HG02938 (cell line): ENCODE results near the gene TAOK1.
A peak's percentile ranks its signal among the peaks of the same experiment; 100 is the strongest.
"Not testable (repeated sequence)": the region's sequence is repeated elsewhere in the genome, so short reads cannot be mapped to it uniquely, and the experiment has no call there.

Experiments used
- ATAC-seq: cut with Tn5 transposase; IDR thresholded peaks from one replicate; pipeline ENCODE4 v1.9.1; 2021; ENCODE audit warnings: mild to moderate bottlenecking, moderate library complexity; ENCODE audit not compliant: unreplicated experiment

The TAOK1 gene

GRCh38 chr17:29389982-29390850, at the start of gene TAOK1:
Gene TAOK1, plus strand, starts transcription at chr17:29390363. Its CDS starts 61,186 bp downstream, at chr17:29451549.
- peak; percentile 77 for ATAC-seq

DNA sequence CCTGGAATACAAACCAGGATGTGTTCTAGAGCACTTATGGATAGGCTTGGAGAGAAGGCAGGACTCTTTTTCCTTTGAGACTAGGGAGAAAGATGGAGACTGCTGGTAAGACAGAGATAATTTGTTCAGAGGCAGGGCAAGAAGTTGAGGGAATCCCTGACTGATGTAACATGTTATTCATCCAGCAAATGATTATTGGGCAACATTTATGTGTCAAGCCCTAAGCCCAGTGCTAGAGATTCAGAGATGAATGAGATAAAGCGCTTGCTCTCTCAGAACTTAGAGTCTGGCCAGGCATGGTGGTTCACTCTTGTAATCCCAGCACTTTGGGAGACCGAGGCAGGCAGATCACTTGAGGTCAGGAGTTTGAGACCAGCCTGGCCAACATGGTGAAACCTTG, 48.4 kb upstream of the TAOK1 start:
- ATAC-seq = no peak

GRCh38 chr17:29342158-29342765, 47.9 kb upstream of the TAOK1 start:
- ATAC-seq = no peak

DNA sequence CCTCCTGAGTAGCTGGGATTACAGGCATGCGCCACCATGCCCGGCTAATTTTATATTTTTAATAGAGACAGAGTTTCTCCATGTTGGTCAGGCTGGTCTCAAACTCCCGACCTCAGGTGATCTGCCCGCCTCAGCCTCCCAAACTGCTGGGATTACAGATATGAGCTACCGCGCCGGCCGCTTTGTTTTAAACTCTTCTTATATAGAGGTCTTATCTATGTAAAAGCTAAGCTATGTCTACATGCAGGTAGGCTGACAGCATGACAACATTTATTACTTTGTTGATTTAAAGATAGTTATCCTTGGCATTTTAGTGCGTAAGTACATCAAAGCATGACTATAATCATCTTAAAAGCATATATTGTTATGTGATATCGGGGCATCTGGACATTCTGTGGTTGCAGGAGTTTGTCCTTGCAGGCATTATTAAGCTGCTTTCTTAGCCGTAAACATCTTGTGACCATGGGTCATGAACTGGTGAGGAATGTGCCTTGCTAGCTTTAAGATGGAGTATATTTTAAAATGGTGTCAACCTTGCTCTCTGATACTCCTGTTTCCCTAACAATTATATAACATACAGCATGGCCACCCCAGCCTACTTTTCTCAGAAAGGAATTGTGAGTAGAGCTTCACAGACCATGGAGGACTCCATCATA, 45.8 kb upstream of the TAOK1 start:
- ATAC-seq = no peak

DNA sequence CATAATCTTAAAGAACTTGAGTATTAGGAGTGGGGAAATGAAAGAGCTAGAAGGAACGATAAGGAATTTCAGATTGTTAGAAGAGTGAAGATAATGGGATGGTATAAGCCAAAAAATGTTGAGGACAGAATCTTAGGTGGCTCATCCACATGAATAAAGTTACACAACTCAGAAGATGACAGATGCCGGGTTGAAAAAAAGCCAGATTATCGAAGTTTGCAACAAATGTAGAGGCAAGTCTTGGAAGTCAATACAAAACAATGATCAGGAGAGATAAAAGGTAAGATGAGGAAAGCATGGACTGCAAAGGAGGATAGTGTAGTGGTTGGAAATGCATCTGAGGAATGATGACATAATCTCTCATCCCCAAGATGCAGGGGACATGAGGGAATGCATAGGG, 45.1 kb upstream of the TAOK1 start:
- ATAC-seq = no peak

DNA sequence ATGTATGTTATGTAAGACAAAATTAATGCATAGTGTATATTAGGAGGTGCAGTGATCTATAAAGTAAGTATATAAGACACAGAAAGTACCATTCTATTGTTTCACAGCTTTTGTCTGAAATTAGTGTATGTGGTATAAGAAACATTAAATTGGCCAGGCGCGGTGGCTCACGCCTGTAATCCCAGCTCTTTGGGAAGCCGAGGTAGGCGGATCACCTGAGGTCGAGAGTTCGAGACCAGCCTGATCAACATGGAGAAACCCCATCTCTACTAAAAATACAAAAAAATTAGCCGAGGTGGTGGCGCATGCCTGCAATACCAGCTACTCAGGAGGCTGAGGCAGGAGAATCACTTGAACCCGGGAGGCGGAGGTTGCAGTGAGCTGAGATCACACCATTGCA, 44.7 kb upstream of the TAOK1 start:
- ATAC-seq = not testable (repeated sequence)

DNA sequence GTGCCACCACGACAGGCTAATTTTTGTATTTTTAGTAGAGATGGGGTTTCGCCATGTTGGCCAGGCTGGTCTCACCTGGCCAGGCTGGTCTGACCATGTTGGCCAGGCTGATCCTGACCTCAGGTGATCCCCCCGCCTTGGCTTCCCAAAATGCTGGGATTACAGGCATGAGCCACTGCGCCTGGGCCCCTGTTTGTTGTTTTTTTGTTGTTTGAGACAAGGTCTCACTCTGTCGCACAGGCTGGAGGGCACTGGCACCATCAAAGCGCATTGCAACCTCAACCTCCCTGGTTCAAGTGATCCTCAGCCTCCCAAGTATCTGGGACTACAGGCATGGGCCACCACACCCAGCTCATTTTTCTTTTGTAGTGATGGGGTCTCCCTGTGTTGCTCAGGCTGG, 43.7 kb upstream of the TAOK1 start:
- no peak for ATAC-seq

- no peak for ATAC-seq
These were observed 42.1 kb upstream of the TAOK1 start for GRCh38 chr17:29347831-29348629.

- no peak for ATAC-seq
These were observed 40.8 kb upstream of the TAOK1 start for GRCh38 chr17:29349409-29349808.

- no peak for ATAC-seq
These were observed 38.0 kb upstream of the TAOK1 start for GRCh38 chr17:29352146-29352545.

DNA sequence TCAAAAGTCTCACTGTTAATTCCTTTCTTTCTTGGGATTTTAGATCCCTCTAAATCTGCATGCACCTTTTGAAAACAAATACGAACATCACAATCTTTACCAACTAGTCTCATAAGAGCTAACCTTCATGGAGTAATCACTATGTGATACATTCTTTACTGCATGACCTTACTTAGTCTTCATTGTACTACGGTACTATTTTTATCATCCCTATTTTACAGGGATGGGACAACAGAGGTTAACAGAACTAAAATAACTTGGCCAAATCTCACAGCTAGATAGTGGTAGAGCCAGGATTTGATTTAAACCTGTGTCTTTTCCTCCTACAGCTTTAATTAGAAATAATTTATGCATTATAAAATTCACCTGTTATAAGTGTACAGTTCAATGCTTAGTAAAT, 32.9 kb upstream of the TAOK1 start:
- no peak for ATAC-seq

- ATAC-seq = no peak
These were observed 32.3 kb upstream of the TAOK1 start for GRCh38 chr17:29357821-29358232.

DNA sequence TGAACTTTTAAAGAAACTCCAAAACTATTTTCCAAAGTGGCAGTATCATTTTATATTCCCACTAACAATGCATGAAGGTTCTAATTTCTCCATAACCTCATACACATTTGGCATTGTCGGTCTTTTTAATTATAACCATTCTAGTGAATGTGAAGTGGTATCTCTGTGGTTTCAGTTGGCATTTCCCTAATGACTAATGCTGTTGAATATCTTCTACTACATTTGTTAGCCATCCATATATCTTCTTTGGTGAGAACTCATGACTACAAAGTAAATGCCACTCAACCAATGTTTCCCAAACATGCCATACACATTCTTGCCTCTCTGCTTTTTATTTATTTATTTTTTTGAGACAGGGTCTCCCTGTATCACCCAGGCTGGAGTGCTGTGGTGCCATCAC, 31.7 kb upstream of the TAOK1 start:
- ATAC-seq = no peak

DNA sequence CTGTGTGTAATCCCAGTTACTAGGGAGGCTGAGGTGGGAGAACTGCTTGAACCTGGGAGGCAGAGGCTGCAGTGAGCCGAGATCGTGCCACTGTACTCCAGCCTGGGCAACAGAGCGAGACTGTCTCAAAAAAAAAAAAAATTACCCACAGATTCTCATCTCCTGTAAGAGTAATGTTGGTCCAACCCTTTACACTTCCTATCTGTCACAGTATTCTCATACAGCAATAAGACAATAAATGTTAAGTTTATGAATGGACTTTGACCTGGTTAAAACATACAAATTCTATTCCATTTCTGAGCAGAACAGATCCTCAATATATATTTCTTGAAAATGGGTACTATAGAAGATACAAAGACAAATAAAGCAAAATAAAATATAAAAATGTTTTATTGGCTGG, 30.4 kb upstream of the TAOK1 start:
- ATAC-seq = no peak

GRCh38 chr17:29363716-29364115, 26.4 kb upstream of the TAOK1 start:
- ATAC-seq = no peak

DNA sequence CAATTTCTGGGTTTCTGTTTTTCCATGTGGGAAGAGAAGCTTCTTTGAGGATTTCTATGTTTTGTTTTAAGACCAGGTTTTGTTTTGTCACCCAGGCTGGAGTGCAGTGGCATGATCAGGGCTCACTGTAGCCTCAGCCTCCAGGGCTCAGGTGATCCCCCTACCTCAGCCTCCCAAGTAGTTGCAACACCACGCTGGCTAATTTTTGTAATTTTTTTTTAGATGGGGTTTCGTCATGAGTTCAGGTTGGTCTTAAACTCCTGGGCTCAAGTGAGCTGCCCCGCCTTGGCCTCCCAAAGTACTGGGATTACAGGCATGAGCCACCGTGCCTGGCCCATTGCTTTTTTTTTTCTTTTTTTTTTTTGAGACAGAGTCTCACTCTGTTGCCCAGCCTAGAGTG, 25.5 kb upstream of the TAOK1 start:
- ATAC-seq = no peak

DNA sequence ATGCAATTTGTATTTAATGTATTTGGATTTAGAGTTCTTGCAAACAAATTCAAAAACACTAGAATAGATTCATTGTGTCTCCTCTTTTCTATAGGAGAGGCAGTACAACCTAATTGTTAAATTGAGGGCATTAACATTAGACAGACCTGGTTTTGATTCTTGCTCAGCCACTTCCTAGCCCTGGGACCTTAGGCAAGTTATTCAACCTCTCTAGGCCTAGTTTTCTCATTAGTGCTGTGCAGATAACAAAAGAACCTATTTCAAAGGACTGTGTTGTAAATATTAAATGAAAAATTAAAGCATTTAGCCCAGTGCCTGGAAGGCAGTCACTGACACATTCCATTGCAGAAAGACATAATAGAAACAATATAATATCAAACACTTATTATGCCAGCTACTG, 22.0 kb upstream of the TAOK1 start:
- ATAC-seq = no peak

DNA sequence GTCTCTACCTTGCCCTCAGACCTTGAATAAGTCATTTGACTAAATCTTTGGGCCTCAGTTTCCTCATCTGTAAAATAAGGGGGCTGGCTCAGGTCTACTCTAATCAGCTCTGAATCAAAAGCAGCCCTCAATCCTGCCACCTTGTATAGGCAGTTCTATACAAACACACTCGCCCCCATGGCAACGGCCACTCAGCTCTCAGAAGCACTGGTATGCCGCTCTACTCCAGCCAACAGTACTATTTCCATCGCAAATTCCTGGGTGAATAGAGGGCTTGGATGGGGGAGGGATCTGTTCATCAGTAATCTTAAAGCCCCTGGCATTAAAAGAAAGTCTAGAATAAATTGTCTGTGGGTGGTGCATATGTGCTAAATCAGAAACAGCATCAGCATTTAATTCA, 21.2 kb upstream of the TAOK1 start:
- no peak for ATAC-seq

DNA sequence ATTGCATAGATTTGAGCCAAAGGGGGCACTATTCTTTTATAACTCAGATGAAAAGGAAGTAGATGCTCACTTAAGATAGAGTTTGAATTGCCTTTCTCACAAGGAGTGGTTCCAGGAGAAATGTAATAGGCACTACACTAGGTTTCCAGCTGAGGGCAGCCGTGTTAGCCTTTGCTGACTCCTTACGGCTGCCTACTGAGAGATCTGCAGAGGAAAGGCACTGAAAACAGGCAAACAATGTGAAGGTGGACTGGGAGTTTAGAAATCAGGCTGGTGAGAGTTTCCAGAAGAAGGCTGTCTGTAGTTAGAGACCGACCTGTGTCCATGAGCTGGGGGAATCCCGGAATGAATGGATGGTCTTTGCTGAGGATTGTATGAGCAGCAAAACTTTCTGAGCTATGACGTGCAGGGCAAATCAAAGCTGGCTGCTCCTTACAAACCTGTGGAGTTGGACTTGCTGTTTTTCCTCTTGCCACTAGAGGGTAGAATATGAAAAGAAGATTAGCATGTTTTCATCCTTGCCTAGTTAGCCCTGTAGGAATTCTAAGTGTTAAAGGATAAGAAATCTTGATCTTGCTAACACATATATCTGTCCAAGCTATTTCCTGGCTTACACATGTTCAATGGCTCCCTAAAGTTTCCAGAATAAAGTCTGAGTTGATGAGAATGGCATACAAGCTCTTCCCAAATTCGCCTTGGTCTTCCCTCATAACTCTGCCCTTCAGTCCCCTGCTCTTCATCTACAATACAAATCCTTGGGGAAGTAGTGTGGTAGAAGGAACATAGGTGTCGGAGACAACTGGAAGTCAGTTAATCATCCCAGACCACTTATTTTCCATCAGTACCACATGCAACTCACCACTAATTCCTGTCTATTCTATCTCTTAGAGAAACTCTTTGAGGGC, 20.1 kb upstream of the TAOK1 start:
- no peak for ATAC-seq

DNA sequence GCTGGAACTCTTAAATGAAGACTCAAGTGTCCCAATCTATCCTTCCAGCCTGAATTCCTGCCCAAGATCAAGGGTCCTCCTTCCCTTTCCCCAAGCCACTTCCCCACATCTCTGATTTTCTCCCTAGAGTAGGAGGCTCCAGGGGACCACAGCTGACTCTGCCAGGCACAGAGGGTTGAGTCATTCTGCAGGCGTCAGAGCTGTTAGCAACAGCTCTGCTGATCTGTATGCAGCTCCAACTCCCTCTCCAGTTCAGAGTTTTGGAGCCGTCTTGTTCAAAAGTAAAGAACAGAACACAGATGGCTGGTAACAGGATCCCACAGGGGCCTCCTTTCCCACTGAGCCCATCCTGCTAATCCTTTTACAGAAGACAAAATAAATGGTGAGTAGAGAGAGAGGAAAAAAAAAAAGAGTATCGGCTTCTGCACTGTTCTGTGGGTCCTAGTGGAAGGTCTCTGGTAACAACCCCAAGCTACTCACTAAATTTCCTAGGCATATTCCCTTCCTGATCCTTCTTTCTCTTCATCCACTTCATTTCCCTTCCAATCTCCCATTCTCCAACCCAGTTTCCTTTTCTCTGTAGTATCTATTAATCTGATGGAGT, 13.4 kb upstream of the TAOK1 start:
- no peak for ATAC-seq
